OCI-LY3 (cell line): Measurements from ENCODE around the gene TFEC.

Source experiments
- H2AFZ ChIP-seq: fragments of 200-600, 300-600 bp; shearing (Covaris generic); 2 replicates; pipeline ENCODE4 v1.6.0; 2014; ENCODE audit warnings: antibody characterized with exemption, low read depth, low read length
- H3K27ac ChIP-seq: fragments of 200-600, 300-600 bp; sonication (generic); 2 replicates; pipeline ENCODE4 v1.5.1; 2014; ENCODE audit warnings: mild to moderate bottlenecking, low read length, moderate library complexity, mixed read lengths
- H3K27me3 ChIP-seq: fragments of 200-600, 300-600 bp; sonication (generic); 2 replicates; pipeline ENCODE4 v1.6.1; 2014; ENCODE audit warnings: low read depth, low read length, mixed read lengths
- H3K36me3 ChIP-seq: fragments of 200-600, 300-600 bp; sonication (generic); replicated peaks from 2 replicates; pipeline ENCODE3; 2014; ENCODE audit warnings: low read depth, low read length, mixed read lengths
- H3K4me1 ChIP-seq: fragments of 300-600, 200-600 bp; sonication (generic); 2 replicates; pipeline ENCODE4 v1.6.1; 2014; ENCODE audit warnings: low read length, mixed read lengths
- H3K4me2 ChIP-seq: fragments of 200-600, 300-600 bp; sonication (generic); 2 replicates; pipeline ENCODE4 v1.6.1; 2014; ENCODE audit warnings: low read length, mixed read lengths
- H3K4me3 ChIP-seq: fragments of 300-600, 200-600 bp; sonication (generic); 2 replicates; pipeline ENCODE4 v1.5.1; 2014; ENCODE audit warnings: antibody characterized with exemption, mild to moderate bottlenecking, low read length, moderate library complexity
- H3K79me2 ChIP-seq: fragments of 300-600, 200-600 bp; shearing (Covaris generic); 2 replicates; pipeline ENCODE4 v1.6.1; 2014; ENCODE audit warnings: mild to moderate bottlenecking, low read length, mixed read lengths
- H3K9ac ChIP-seq: fragments of 300-600, 200-600 bp; shearing (Covaris generic); 2 replicates; pipeline ENCODE4 v1.6.0; 2014; ENCODE audit warnings: mild to moderate bottlenecking, low read length, moderate library complexity
- H3K9me3 ChIP-seq: fragments of 200-600, 300-600 bp; shearing (Covaris generic); 2 replicates; pipeline ENCODE4 v1.6.1; 2014; ENCODE audit warnings: low read length, mixed read lengths; ENCODE audit not compliant: insufficient read depth
- H4K20me1 ChIP-seq: fragments of 200-600, 300-600 bp; sonication (generic); 2 replicates; pipeline ENCODE4 v1.6.1; 2016; ENCODE audit warnings: low read length, mixed read lengths; ENCODE audit not compliant: insufficient read depth
- EZH2phosphoT487 ChIP-seq: fragments of 200-600 bp; shearing (Covaris generic); IDR thresholded peaks from 2 replicates; pipeline ENCODE4 v1.6.1; 2018; ENCODE audit warnings: antibody characterized with exemption, mixed run types, low read depth
- TF ChIP-seq, protein P1 (sequence below): fragments of 200-600, 300-600 bp; sonication (generic); IDR thresholded peaks from 2 replicates; pipeline ENCODE4 v1.5.1; 2014; ENCODE audit warnings: antibody characterized with exemption, low read length, low read depth

TFEC gene

DNA sequence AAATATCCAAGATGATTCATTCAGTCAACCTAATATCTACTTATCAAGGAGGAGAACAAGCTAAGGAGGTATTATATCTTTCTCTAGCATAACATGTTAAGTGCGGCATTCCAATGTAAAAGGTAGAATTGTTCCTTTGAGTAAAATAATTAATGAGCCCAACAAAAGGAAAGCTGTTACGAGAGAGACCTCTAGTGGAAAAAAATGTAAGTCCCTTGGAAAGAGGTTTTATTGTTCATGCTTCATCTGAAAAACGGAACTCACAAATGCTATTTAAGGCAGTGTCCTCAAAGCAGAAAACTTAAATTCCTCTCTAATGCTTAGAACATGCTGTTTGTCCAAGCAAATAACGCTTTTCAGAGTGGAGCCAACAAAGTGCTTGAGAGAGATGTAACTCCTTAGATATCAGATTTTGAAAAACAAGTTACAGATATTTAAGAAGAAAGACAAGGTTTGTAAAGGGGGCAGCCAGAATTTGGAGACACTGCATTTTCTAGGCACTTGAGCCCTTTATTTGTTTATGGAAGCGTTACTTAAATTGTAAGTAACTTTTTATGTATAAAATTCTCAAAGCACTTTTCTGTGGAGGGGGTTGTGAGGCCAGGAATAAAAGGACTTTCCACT lies 119.9 kb downstream of the TFEC start:
- Histone ChIP-seq H3K9me3 (no peaks in the 10 kb centered on the region), H3K4me2 (peak overlapping the region; percentile 30; the same call in 1 of the 2 replicates), H3K9ac (no peak overlapping the region), H4K20me1 (no peaks in the 10 kb centered on the region), H3K4me1 (peaks cover 13% of the 10 kb centered on the region), H3K27me3 (no peaks in the 10 kb centered on the region), H3K36me3 (no peaks in the 10 kb centered on the region), H3K4me3 (no peak overlapping the region), H3K27ac (no peak overlapping the region), H2AFZ (no peak overlapping the region), H3K79me2 (no peaks in the 10 kb centered on the region)
- TF ChIP-seq, protein P1, sequence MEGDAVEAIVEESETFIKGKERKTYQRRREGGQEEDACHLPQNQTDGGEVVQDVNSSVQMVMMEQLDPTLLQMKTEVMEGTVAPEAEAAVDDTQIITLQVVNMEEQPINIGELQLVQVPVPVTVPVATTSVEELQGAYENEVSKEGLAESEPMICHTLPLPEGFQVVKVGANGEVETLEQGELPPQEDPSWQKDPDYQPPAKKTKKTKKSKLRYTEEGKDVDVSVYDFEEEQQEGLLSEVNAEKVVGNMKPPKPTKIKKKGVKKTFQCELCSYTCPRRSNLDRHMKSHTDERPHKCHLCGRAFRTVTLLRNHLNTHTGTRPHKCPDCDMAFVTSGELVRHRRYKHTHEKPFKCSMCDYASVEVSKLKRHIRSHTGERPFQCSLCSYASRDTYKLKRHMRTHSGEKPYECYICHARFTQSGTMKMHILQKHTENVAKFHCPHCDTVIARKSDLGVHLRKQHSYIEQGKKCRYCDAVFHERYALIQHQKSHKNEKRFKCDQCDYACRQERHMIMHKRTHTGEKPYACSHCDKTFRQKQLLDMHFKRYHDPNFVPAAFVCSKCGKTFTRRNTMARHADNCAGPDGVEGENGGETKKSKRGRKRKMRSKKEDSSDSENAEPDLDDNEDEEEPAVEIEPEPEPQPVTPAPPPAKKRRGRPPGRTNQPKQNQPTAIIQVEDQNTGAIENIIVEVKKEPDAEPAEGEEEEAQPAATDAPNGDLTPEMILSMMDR = peak; percentile 82
- no peak for TF ChIP-seq EZH2phosphoT487

DNA sequence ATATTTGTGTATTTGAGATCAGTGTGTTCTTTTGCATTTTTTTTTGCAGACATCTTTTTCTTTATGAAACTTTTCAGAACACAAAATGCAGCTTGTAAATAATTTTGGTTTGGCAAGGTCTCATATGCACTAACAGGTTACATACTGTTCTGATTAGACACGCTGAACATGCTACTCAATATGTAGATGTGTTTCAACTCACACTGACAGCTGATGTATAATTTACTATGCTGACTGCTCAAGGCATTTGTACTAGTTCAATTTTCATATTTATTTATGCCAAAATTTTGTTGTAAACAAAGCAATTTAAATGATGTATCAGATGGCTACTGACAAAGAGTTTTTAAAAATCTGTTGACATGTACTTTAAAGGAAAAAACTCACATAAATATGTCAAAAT lies 123.8 kb downstream of the TFEC start:
- no peak for TF ChIP-seq EZH2phosphoT487
- TF ChIP-seq, protein P1 = no peak
- H3K4me2 ChIP-seq = no peak overlapping the region

DNA sequence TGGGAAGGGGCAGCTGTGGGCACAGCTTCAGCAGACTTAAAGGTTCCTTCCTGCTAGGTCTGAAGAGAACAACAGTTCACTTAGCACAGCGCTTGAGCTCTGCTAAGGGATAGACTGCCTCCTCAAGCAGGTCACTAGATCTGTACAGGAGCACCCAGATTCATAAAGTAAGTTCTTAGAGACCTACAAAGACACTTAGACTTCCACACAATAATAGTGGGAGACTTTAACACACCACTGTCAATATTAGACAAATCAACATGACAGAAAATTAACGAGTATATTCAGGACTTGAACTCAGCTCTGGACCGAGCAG lies 140.9 kb downstream of the TFEC start:
- Histone ChIP-seq H3K4me1 (no peaks in the 10 kb centered on the region), H4K20me1 (no peaks in the 10 kb centered on the region), H3K79me2 (no peaks in the 10 kb centered on the region), H3K27me3 (no peaks in the 10 kb centered on the region), H3K4me2 (no peak overlapping the region), H3K9ac (no peak overlapping the region), H2AFZ (no peak overlapping the region), H3K4me3 (no peak overlapping the region), H3K9me3 (no peaks in the 10 kb centered on the region), H3K36me3 (no peaks in the 10 kb centered on the region), H3K27ac (no peak overlapping the region)
- no peak for TF ChIP-seq EZH2phosphoT487
- TF ChIP-seq, protein P1 = no peak

More for the DNA sequence above, 123.8 kb downstream of the TFEC start:
- Histone ChIP-seq H3K4me1 (peaks cover 13% of the 10 kb centered on the region), H2AFZ (no peak overlapping the region), H3K79me2 (no peaks in the 10 kb centered on the region), H3K27ac (no peak overlapping the region), H3K4me3 (no peak overlapping the region), H3K27me3 (no peaks in the 10 kb centered on the region), H3K9ac (no peak overlapping the region), H3K9me3 (no peaks in the 10 kb centered on the region), H3K36me3 (no peaks in the 10 kb centered on the region), H4K20me1 (no peaks in the 10 kb centered on the region)

DNA sequence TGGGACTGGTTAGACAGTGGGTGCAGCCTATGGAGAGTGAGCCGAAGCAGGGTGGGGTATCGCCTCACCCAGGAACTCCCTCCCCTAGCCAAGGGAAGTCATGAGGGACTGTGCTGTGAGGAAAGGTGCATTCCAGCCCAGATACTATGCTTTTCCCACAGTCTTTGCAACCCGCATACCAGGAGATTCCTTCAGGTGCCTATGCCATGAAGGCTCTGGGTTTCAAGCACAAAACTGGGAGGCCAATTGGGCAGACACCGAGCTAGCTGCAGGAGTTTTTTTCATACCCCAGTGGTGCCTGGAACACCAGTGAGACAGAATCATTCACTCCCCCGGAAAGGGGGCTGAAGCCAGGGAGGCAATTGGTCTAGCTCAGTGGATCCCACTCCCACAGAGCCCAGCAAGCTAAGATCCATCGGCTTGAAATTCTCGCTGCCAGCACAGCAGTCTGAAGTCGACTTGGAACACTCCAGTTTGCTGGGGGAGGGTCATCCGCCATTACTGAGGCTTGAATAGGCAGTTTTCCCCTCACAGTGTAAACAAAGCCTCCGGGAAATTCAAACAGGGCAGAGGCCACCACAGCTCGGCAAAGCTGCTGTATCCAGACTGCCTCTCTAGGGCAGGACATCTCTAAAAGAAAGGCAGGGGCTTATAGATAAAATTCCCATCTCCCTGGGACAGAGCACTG lies 141.4 kb downstream of the TFEC start:
- no peak overlapping the region for H3K4me2 ChIP-seq
- no peak overlapping the region for H3K27ac ChIP-seq
- H3K9me3 ChIP-seq = no peaks in the 10 kb centered on the region
- no peaks in the 10 kb centered on the region for H3K4me1 ChIP-seq
- no peaks in the 10 kb centered on the region for H3K27me3 ChIP-seq
- no peak overlapping the region for H2AFZ ChIP-seq
- H3K79me2 ChIP-seq = no peaks in the 10 kb centered on the region
- H3K36me3 ChIP-seq = no peaks in the 10 kb centered on the region
- H3K9ac ChIP-seq = no peak overlapping the region
- no peak overlapping the region for H3K4me3 ChIP-seq
- TF ChIP-seq EZH2phosphoT487 = no peak
- TF ChIP-seq, protein P1 = no peak
- no peaks in the 10 kb centered on the region for H4K20me1 ChIP-seq
